Upper lobe of left lung (tissue), 6 donors: Measurements from ENCODE around the gene SLC26A1. TPM values are rescaled to one million over a fixed set of nuclear protein-coding genes. Genes with fewer than 3 reads are reported as not detected.
"Not testable (repeated sequence)": the region's sequence is repeated elsewhere in the genome, so short reads cannot be mapped to it uniquely, and the experiment has no call there.

Experiments used
- ATAC-seq, 2 donors: fragments of 200-7000 bp; cut with Tn5 transposase; one replicate each; pipeline ENCODE4 v1.9.1; 2022; ENCODE audit warnings: mild to moderate bottlenecking in 2 of 2, moderate library complexity in 2 of 2; ENCODE audit not compliant: low FRiP score in 2 of 2
- DNase-seq, 2 donors: peaks; one replicate each; pipeline ENCODE4 v3.0.0-alpha.2; 2019 to 2020
- H3K27ac ChIP-seq, 4 donors: fragments of 200-600 bp; sonication (generic); one replicate each; pipeline ENCODE4 v1.5.1; 2016 to 2019
- H3K27me3 ChIP-seq, 4 donors: fragments of 200-600 bp; sonication (generic); one replicate each; pipeline ENCODE4 v1.5.1; 2017 to 2019
- H3K36me3 ChIP-seq, 4 donors: fragments of 200-600 bp; sonication (generic); one replicate each; pipeline ENCODE4 v1.5.1; 2016 to 2019
- H3K4me1 ChIP-seq, 4 donors: fragments of 200-600 bp; sonication (generic); one replicate each; pipeline ENCODE4 v1.5.1; 2018 to 2019
- H3K4me3 ChIP-seq, 4 donors: fragments of 200-600 bp; sonication (generic); one replicate each; pipeline ENCODE4 v1.5.1; 2017 to 2019; ENCODE audit warnings: mild to moderate bottlenecking in 2 of 4, moderate library complexity in 1 of 4
- H3K9me3 ChIP-seq, 4 donors: fragments of 200-600 bp; sonication (generic); one replicate each; pipeline ENCODE4 v1.5.1; 2018 to 2019
- EP300 ChIP-seq, 4 donors: sonication (generic); formaldehyde crosslinking; IDR thresholded peaks; one replicate each; pipeline ENCODE4 v1.5.1; 2017; ENCODE audit warnings: antibody characterized with exemption in 4 of 4, control low read depth in 2 of 4
- POLR2A ChIP-seq, 4 donors: fragments of 450-650 bp; IDR thresholded peaks; one replicate each; pipeline ENCODE4 v1.5.1; 2016 to 2017; ENCODE audit warnings: antibody characterized with exemption in 4 of 4, mild to moderate bottlenecking in 2 of 4
- POLR2AphosphoS5 ChIP-seq, 2 donors: sonication (generic); formaldehyde crosslinking; IDR thresholded peaks; one replicate each; pipeline ENCODE4 v1.5.1; 2017; ENCODE audit warnings: antibody characterized with exemption in 2 of 2
- WGBS, 2 donors: methylation state at CpG; one replicate each; pipeline ENCODE4 v1.1.5; 2017 to 2018; 5-methylcytosine and 5-hydroxymethylcytosine counted together
- total RNA-seq, 6 donors: library from RNA; depleted of rRNA in 4 of 6; stranded (reverse); fragments of >200 nt in 4 of 6; gene quantifications; one replicate each; pipeline versions ENCODE4 v1.1.0 to v1.2.1, GENCODE V29; 2016 to 2021
- TF ChIP-seq, protein P1 (sequence below), 6 experiments: fragments of 450-650 bp in 4 of 6; fragments of 200-600 bp in 2 of 6; sonication (generic) in 2 of 6; IDR thresholded peaks; one replicate each; pipeline ENCODE4 v1.5.1; 2016 to 2019; ENCODE audit warnings: antibody characterized with exemption in 6 of 6
- donor health status: DM: no; HTN: no; CAD: no; lungs with moderate emphysema.
- donor health status: DM: no; HTN: yes; CAD: no; lungs with severe emphysema.

The SLC26A1 gene
- total RNA-seq, 6 donors from 2014 or later: 0.39 to 2.1 (median 0.68) TPM

DNA sequence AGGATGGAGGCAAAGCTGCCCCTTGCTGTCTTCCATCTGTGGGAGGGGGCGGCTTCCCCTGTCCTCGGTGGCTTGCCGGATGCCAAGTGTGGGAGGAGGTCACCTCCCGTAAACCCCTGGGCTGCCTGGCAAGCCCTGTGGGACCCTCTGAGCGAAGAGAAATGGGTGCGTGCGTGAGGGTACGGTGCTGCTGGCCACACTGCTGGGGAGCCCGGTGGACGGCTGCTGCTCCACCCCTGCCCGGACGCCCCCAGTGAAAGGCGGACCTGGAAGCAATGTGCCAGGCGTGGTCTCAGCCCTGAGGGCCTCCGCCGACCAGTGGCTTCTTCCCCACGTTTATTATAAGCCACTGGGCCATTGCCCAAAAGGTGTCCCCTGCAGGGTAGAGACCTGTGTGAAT, 10.9 kb downstream of the SLC26A1 start:
- Histone ChIP-seq H3K27ac (no peak overlapping the region), H3K9me3 (no peaks in the 10 kb centered on the region), H3K36me3 (no peaks in the 10 kb centered on the region), H3K4me3 (no peak overlapping the region), H3K27me3 (no peaks in the 10 kb centered on the region), H3K4me1 (peaks cover 19 to 38% (median 26%) of the 10 kb centered on the region in 4 donors)
- peak in 1 of 2 donors; percentile 53 for DNase-seq
- ATAC-seq: no peak
- 91 to 94% methylated on average over 8 to 17 of the region's 17 CpGs for WGBS, 2 donors
- TF ChIP-seq POLR2A (IDR thresholded peaks at IDR 0.05) (no peak), POLR2AphosphoS5 (IDR thresholded peaks at IDR 0.05) (no peak), EP300 (IDR thresholded peaks at IDR 0.05) (no peak)
- TF ChIP-seq, protein P1, sequence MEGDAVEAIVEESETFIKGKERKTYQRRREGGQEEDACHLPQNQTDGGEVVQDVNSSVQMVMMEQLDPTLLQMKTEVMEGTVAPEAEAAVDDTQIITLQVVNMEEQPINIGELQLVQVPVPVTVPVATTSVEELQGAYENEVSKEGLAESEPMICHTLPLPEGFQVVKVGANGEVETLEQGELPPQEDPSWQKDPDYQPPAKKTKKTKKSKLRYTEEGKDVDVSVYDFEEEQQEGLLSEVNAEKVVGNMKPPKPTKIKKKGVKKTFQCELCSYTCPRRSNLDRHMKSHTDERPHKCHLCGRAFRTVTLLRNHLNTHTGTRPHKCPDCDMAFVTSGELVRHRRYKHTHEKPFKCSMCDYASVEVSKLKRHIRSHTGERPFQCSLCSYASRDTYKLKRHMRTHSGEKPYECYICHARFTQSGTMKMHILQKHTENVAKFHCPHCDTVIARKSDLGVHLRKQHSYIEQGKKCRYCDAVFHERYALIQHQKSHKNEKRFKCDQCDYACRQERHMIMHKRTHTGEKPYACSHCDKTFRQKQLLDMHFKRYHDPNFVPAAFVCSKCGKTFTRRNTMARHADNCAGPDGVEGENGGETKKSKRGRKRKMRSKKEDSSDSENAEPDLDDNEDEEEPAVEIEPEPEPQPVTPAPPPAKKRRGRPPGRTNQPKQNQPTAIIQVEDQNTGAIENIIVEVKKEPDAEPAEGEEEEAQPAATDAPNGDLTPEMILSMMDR (IDR thresholded peaks at IDR 0.05): no peak

DNA sequence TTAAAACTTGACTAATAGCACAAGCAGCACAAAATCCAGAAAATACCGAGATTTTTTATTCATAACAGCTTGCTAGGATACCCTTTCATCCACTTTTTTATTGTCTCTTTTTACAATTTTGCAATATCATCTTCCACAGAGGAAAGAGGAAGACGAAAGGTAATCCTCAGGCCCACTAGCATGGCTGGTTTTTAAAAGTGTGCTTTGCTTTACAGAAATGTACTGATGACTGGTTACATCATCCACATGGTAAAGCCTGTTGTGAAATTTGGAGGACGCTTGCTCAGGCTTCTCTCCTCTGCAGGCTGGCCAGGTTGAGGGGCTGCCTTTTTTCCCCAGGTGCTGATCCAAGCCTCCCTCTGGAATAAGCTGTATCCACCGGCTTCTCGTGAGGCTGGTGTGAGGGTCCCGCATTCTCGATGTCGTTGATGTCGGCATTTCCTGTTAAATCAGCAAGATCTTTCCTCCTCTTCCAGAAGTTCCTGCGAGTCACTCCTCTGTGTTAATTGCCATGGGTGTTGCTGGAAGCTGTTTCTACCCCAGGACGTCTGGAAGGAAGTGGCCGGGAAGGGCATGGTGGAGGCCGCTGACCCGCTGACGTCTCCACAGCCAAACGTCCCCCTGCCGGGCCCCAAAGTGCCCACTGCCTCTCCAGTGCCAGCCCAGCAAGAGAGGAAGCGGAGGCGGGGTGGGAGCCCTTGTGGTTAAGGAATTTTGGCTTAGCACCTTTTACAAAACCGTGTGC, 14.1 kb downstream of the SLC26A1 start:
- WGBS, 2 donors: 36 to 39% methylated on average over 16 to 20 of the region's 20 CpGs
- peak in 1 of 2 donors; percentile 49 for ATAC-seq

DNA sequence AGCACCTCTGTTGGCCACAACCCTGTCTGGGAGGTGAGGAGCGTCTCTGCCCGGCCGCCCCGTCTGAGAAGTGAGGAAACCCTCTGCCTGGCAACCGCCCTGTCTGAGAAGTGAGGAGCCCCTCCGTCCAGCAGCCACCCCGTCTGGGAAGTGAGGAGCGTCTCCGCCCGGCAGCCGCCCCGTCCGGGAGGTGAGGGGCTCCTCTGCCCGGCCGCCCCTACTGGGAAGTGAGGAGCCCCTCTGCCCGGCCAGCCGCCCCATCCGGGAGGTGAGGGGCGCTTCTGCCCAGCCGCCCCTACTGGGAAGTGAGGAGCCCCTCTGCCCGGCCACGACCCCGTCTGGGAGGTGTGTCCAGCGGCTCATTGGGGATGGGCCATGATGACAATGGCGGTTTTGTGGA, 17.2 kb downstream of the SLC26A1 start:
- not testable (repeated sequence) for ATAC-seq

More for the DNA sequence above, 14.1 kb downstream of the SLC26A1 start:
- Histone ChIP-seq H3K27ac (peak overlapping the region in 3 of 4 donors; percentile 15 to 62 (median 52)), H3K4me1 (peaks cover 3 to 16% (median 9%) of the 10 kb centered on the region in 4 donors), H3K27me3 (no peaks in the 10 kb centered on the region), H3K4me3 (no peak overlapping the region), H3K9me3 (no peaks in the 10 kb centered on the region), H3K36me3 (no peaks in the 10 kb centered on the region)
- TF ChIP-seq POLR2AphosphoS5 (IDR thresholded peaks at IDR 0.05) (no peak), EP300 (IDR thresholded peaks at IDR 0.05) (no peak), POLR2A (IDR thresholded peaks at IDR 0.05) (no peak)
- TF ChIP-seq, protein P1 (IDR thresholded peaks at IDR 0.05): no peak
- peak in 1 of 2 donors; percentile 58 for DNase-seq

DNA sequence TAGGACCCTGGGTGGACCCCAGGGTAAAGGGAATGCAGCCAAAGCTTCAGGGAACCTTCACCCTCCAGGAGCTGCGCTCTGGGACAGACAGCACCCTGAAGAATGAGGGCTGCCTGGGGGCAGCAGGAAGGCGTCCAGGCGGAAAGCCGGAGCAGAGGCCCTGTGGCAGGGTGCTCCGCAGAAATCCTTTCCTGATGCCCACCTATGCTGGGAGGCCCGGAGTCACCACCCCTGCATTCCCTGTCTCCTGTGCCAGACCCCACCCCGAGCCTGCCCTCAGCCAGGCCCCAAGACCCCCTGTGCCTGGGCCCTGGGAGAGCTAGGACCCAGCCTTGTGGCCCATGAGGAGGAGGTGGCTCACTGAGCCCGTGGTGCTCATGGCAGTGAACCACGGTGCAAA, 18.5 kb downstream of the SLC26A1 start:
- Histone ChIP-seq H3K27me3 (no peaks in the 10 kb centered on the region), H3K4me3 (no peak overlapping the region), H3K4me1 (peaks cover 23 to 48% (median 28%) of the 10 kb centered on the region in 4 donors), H3K27ac (no peak overlapping the region), H3K36me3 (no peaks in the 10 kb centered on the region), H3K9me3 (no peaks in the 10 kb centered on the region)
- no peak for TF ChIP-seq POLR2AphosphoS5 (IDR thresholded peaks at IDR 0.05)
- TF ChIP-seq, protein P1 (IDR thresholded peaks at IDR 0.05): no peak
- no peak for TF ChIP-seq EP300 (IDR thresholded peaks at IDR 0.05)
- TF ChIP-seq POLR2A (IDR thresholded peaks at IDR 0.05): no peak
- DNase-seq (peak in 1 of 2 donors; percentile 46), ATAC-seq (no peak)
- 90 to 96% methylated on average over 8 to 9 of the region's 9 CpGs for WGBS, 2 donors

More for the DNA sequence above, 17.2 kb downstream of the SLC26A1 start:
- not testable (repeated sequence) for H3K27me3 ChIP-seq, H3K4me3 ChIP-seq, H3K36me3 ChIP-seq, H3K27ac ChIP-seq, H3K9me3 ChIP-seq
- H3K4me1 ChIP-seq: peaks cover 22 to 43% (median 30%) of the 10 kb centered on the region in 4 donors
- 97 to 100% methylated on average over 2 to 5 of the region's 25 CpGs for WGBS, 2 donors
- peak in 1 of 2 donors; percentile 51 for DNase-seq

DNA sequence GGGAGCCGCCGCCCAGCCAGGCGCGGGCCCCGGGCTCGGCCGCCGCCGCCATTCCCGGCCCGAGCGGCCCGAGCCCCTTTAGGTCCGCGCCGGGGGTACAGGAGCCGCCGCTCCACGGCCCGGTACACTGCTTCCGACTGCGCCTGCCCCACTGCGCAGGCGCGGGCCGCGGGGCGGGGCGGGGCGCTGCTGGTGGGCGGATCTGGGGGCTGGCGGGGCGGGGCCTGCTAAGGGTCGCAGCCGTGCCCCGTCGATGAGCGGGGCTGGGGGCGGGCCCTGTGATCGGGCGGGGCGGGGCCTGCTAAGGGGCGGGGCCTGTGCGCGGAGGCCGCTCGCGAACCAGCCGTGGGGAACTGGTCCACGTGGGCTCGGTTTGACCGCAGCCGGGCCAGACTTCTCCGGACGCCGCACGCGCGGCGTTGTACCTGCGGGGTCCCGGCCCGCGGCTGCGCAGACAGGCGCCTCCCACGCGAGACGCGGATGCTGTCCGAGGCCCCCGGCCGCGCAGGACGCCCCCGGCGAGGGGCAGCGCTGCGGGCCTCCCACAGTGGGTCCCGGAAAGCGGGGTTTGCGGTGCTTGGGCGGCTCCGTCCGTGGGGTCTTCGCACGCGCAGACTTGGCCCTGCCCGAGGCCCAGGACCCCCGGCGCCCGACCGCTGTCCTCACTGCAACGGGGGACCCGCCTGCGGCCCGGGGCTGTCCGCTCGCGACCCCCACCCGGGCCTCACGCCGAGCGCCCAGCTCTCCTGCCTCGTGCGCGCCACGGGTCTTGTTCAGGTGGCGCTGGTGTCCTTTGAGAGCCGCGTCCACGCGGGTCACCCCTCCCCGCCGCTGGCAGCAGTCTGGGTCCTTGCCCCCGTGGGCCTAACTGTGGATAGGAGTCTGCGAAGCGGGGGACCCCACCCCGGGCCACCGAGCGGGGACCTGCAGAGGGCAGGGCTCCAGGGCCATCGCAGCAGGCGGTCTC, 19.5 kb downstream of the SLC26A1 start, which contains the start of gene DGKQ:
DGKQ (minus strand) TSS at position 139 of the 967 bp plus-strand sequence; CDS start at position 52, 87 bp downstream.
- WGBS, 2 donors: 48 to 92% methylated on average over 2 to 36 of the region's 123 CpGs
- Histone ChIP-seq H3K9me3 (no peaks in the 10 kb centered on the region), H3K27ac (peak within 1 kb of the TSS in 2 of 4 donors; percentile 24 to 59), H3K36me3 (no peaks in the 10 kb centered on the region), H3K27me3 (no peaks in the 10 kb centered on the region), H3K4me1 (peaks cover 20 to 40% (median 23%) of the 10 kb centered on the region in 4 donors), H3K4me3 (peak within 1 kb of the TSS; percentile 74 to 97 (median 92))
- peak in 1 of 4 donors; percentile 36 for TF ChIP-seq POLR2A (IDR thresholded peaks at IDR 0.05)
- no peak for TF ChIP-seq POLR2AphosphoS5 (IDR thresholded peaks at IDR 0.05)
- ATAC-seq (peak; percentile 95 to 98), DNase-seq (peak; percentile 93 to 98)
